ACC112 (cell line): ENCODE data around the gene FUT6.

Experiments used
- H2AFZ ChIP-seq: fragments of 200-600 bp; sonication (generic); one replicate; pipeline ENCODE4 v1.6.0; 2017; ENCODE audit warnings: antibody characterized with exemption, low read length; ENCODE audit not compliant: unreplicated experiment
- H3K27ac ChIP-seq: fragments of 200-600 bp; sonication (generic); 2 replicates; pipeline ENCODE4 v1.5.1; 2014; ENCODE audit warnings: low read depth, mild to moderate bottlenecking, antibody characterized with exemption, low read length, moderate library complexity
- H3K27me3 ChIP-seq: fragments of 200-600 bp; sonication (generic); 2 replicates; pipeline ENCODE4 v1.6.1; 2014; ENCODE audit warnings: mild to moderate bottlenecking, antibody characterized with exemption, low read length, moderate library complexity, mixed read lengths; ENCODE audit not compliant: insufficient read depth
- H3K36me3 ChIP-seq: fragments of 200-600 bp; sonication (generic); 2 replicates; pipeline ENCODE4 v1.6.1; 2016; ENCODE audit warnings: mild to moderate bottlenecking, antibody characterized with exemption, low read length, moderate library complexity, mixed read lengths; ENCODE audit not compliant: insufficient read depth
- H3K4me1 ChIP-seq: fragments of 200-600 bp; sonication (generic); one replicate; pipeline ENCODE4 v1.6.1; 2016; ENCODE audit warnings: low read length, mixed read lengths; ENCODE audit not compliant: insufficient read depth, unreplicated experiment, control insufficient read depth
- H3K4me3 ChIP-seq: fragments of 200-600 bp; sonication (generic); 2 replicates; pipeline ENCODE4 v1.5.1; 2014; ENCODE audit warnings: mild to moderate bottlenecking, low read depth, low read length
- H3K79me2 ChIP-seq: fragments of 200-600 bp; sonication (generic); one replicate; pipeline ENCODE4 v1.6.0; 2016; ENCODE audit warnings: low read length; ENCODE audit not compliant: control insufficient read depth, unreplicated experiment, insufficient read depth

The FUT6 gene

DNA sequence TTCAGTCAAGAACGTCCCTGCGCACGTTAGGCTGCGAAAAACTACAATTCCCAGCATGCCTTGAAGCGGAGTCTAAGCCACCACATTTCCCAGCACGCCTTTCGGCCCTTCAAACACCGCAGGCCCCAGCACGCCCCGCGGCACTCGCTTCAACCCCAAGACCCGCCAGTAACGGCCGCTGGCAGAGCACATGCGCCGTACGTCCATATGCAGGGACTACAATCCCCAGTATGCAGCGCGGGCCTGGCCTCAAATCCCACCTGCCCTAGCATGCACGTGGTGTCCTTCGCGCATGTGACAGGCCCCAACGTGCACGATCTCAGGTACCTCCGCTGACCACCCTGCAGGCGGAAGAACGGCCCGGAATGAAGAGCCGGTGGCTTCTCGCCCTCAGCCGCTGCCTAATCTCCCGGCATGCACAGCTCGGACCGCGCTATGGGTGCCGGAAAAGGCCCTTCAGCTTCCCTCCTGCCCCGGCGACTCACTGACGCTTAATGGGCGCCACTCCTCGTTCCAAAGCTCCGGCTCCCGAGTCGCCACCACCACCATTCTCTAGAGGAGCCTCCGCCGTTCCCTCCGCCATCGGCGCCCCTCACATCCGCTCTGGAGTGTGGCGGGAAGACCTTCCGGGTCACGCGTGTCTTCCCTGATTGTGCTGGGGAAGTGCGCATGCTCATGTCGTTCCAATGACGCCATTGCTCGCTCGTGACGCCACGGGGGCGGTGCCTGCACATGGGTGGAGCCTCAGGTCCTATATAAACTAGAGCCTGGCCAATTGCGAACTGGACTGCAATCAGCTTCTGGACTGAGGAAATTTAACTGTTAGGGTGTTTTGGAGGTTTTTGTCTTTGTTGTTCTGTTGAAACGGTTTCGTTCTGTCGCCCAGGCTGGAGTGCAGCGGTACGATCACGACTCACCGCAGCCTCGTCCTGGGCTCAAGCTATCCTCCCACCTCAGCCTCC is 48.7 kb downstream of the FUT6 start, which contains the start of gene DUS3L:
DUS3L (minus strand) TSS at position 605 of the 962 bp plus-strand sequence; CDS start at position 583, 22 bp downstream.
- H3K36me3 ChIP-seq: no peaks in the 10 kb centered on the region
- H3K4me1 ChIP-seq: no peaks in the 10 kb centered on the region
- peak within 1 kb of the TSS; percentile 91 for H3K27ac ChIP-seq
- peak within 1 kb of the TSS; percentile 80 for H2AFZ ChIP-seq
- H3K4me3 ChIP-seq: peak within 1 kb of the TSS; percentile 93
- H3K27me3 ChIP-seq: no peaks in the 10 kb centered on the region
- H3K79me2 ChIP-seq: peaks cover 3% of the 10 kb centered on the region

DNA sequence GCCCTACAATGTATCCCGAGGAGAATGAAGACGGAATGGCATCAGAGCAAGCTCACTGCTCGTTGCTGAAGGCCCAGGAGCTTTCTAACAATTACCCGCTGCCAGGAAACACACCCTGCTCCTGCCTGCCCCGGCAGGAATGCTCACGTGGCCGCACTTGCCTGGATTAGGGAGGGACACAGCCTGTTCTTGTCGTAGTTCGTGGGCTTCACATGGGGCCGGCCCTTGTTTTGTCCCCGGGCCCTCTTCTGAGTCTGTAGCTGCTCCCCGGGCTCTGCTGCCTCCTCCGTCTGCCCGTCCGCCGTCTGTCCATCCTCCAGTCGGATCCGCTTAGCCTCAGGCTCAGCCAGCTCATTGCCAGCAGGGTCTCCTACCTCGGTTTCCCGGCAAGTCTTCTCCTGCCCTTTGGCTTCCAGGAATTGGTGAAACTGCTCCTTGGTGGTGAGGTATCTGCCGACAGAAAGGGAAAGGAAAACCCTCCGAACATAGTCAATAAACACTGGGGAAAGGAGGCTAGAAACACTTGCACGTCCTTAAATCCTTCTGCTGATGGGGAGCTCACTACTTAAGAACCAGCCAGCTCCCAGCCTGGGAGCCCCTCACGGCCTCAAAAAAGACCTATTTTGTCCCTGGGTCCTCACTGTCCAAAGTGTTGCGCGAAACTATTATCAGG is 49.5 kb downstream of the FUT6 start:
- Histone ChIP-seq H3K4me1 (no peaks in the 10 kb centered on the region), H3K79me2 (peaks cover 3% of the 10 kb centered on the region), H3K36me3 (no peaks in the 10 kb centered on the region), H3K27me3 (no peaks in the 10 kb centered on the region), H2AFZ (no peak overlapping the region), H3K27ac (no peak overlapping the region; the same call in 1 of the 2 replicates), H3K4me3 (peak overlapping the region; percentile 93)

GRCh38 chr19:5789351-5789761 is 50.1 kb downstream of the FUT6 start:
- no peak overlapping the region for H2AFZ ChIP-seq
- no peaks in the 10 kb centered on the region for H3K27me3 ChIP-seq
- no peaks in the 10 kb centered on the region for H3K4me1 ChIP-seq
- peaks cover 3% of the 10 kb centered on the region for H3K79me2 ChIP-seq
- H3K4me3 ChIP-seq: no peak overlapping the region
- H3K36me3 ChIP-seq: no peaks in the 10 kb centered on the region
- no peak overlapping the region for H3K27ac ChIP-seq

- H3K27me3 ChIP-seq: no peaks in the 10 kb centered on the region
- no peaks in the 10 kb centered on the region for H3K36me3 ChIP-seq
- H3K4me1 ChIP-seq: no peaks in the 10 kb centered on the region
- no peak overlapping the region for H3K4me3 ChIP-seq
- H2AFZ ChIP-seq: no peak overlapping the region
- H3K79me2 ChIP-seq: peaks cover 3% of the 10 kb centered on the region
- no peak overlapping the region for H3K27ac ChIP-seq
Observed at GRCh38 chr19:5788422-5788821, 51.1 kb downstream of the FUT6 start.

DNA sequence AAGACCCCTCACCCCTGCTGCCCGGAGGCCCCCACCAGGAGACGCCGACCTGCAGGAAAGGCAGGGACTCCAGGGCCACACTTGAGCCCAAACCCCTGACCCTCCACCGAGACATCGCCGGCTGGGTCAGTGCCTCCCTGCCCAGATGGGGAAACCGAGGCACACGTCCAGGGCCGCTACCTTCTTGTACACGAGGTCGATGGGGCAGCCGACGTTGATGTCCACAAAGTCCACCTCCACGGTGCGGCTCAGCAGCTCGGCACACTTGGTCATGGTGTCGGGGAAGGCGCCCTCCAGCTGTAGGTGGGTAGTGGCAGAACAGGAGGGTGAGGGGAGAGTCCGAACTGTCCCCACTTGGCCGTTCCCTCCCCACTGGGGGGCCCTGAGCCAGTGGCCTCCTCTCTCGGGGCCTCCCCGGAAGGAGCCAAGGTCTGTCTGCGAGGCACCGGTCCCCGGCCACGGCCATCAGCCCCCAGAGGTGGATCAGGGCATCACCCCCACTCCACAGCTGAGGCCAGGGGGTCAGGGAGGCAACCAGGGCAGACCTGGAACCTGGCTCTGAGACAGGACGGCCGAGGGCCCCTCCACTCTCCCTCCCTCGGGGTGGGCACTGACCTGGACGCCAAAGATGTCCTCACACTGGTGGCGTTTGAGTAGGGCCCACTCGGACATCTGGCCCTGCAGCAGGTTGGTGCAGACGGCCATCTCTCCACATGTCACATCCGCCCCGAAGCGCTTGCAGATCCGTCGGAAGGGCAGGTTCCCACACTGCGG is 51.9 kb downstream of the FUT6 start:
- Histone ChIP-seq H3K36me3 (no peaks in the 10 kb centered on the region), H3K27ac (no peak overlapping the region), H2AFZ (no peak overlapping the region), H3K4me1 (no peaks in the 10 kb centered on the region), H3K79me2 (peaks cover 3% of the 10 kb centered on the region), H3K4me3 (no peak overlapping the region), H3K27me3 (no peaks in the 10 kb centered on the region)

DNA sequence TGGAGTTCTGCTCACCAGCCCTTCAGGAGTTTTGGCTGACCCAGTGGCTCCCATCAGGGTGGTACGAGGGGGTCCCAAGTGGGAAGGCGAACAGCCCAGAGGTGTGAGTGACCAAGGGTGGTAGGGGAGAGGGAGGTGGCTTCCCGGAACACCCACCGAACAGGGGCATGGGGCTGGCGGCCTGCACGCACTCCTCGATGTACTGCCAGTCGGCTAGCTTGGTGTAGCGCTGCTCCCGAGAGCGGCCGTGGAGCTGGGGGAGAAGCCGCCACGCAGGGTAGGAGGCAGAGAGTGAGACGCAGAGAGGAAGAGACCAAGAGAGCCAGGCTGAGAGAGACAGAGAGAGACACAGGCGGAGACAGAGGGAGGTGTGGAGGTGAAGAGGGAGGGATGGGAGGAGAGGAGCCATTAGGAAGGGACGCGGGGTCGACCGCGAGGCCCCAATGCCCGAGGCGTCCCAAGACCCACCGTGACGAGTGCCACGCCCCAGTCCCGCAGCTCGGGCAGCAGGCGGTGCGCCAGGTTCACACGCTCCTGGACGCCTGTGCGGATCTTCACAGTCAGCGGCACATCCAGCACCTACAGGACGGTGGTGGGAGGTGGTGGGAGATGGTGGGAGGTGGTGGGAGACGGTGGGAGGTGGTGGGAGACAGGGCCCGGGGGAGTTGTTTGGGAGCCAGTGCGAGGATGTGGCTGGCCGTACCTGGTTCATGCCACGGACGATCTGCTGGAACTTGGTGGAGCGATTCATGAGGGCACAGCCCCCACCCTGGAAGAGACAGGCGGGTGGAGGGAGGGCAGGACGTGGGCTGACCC is 52.7 kb downstream of the FUT6 start:
- H3K79me2 ChIP-seq: peaks cover 3% of the 10 kb centered on the region
- H2AFZ ChIP-seq: no peak overlapping the region
- H3K27ac ChIP-seq: no peak overlapping the region
- no peaks in the 10 kb centered on the region for H3K36me3 ChIP-seq
- H3K27me3 ChIP-seq: no peaks in the 10 kb centered on the region
- no peaks in the 10 kb centered on the region for H3K4me1 ChIP-seq
- no peak overlapping the region for H3K4me3 ChIP-seq

DNA sequence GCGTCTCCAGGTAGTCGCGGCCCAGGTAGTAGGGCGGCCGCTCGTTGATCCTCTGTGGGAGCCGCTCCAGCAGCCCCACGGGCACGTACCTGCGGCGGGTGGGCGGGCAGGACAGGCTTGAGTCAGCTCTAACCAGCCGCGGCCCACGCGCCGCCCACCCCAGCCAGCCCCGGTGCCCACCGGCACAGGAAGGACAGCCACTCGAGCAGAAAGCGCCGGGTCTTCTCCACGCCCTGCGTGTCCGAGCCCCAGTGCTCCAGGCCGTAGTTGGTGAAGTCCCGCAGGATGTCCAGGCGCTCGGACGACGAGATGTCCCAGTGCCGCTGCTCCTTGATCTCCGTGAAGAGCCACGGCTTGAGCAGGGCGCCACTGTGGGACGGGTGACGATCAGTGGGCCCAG is 54.1 kb downstream of the FUT6 start:
- H2AFZ ChIP-seq: no peak overlapping the region

DNA sequence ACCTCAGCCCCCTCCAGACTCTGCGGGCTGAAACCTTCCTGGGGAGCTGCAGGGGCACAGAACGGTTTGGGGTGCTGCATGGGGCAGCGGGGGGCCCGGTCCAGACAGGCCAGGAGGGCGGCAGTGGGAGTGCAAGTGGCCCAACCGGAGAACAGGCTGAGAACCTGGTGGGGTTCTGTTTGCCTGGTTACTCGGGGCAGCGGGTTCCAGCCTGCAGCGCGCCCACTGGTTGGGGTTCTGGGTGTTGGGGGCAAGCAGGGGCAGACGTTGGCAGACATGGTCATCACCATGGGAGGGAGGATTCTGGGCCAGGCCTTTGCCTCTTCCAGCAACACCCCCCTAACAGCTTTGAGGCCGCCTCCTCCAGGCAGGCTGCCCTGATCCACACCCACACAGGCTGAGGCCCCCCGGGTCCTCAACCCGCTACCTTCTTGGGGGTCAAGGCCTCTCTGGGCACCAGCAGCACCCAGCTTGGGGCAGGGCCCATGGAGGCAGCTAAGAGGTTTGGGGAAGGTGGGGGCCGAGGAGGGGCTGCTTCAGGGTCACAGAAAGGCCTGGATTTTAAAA is 54.8 kb downstream of the FUT6 start, which contains the start of gene PRR22:
PRR22 (minus strand) TSS at position 166 of the 567 bp plus-strand sequence; CDS start at position 80, 86 bp downstream.
- H3K27me3 ChIP-seq: no peaks in the 10 kb centered on the region
- no peak within 1 kb of the TSS for H3K27ac ChIP-seq
- H3K79me2 ChIP-seq: no peaks in the 10 kb centered on the region
- H2AFZ ChIP-seq: no peak within 1 kb of the TSS
- no peaks in the 10 kb centered on the region for H3K4me1 ChIP-seq
- H3K36me3 ChIP-seq: no peaks in the 10 kb centered on the region
- no peak within 1 kb of the TSS for H3K4me3 ChIP-seq

More for the DNA sequence above, 54.1 kb downstream of the FUT6 start:
- H3K4me1 ChIP-seq: no peaks in the 10 kb centered on the region
- H3K79me2 ChIP-seq: peaks cover 3% of the 10 kb centered on the region
- H3K4me3 ChIP-seq: no peak overlapping the region
- no peaks in the 10 kb centered on the region for H3K36me3 ChIP-seq
- H3K27me3 ChIP-seq: no peaks in the 10 kb centered on the region
- no peak overlapping the region for H3K27ac ChIP-seq

GRCh38 chr19:5782945-5783919 is 56.3 kb downstream of the FUT6 start:
- H3K27ac ChIP-seq: no peak overlapping the region
- H3K27me3 ChIP-seq: no peaks in the 10 kb centered on the region
- H3K36me3 ChIP-seq: no peaks in the 10 kb centered on the region
- no peak overlapping the region for H3K4me3 ChIP-seq
- H3K4me1 ChIP-seq: no peaks in the 10 kb centered on the region
- H2AFZ ChIP-seq: no peak overlapping the region
- no peaks in the 10 kb centered on the region for H3K79me2 ChIP-seq
